PC-3 (cell line): ENCODE results near the gene FAM200B. TPM values are rescaled to one million over a fixed set of nuclear protein-coding genes. Genes with fewer than 3 reads are reported as not detected.
A peak's percentile ranks its signal among the peaks of the same experiment; 100 is the strongest.

Source experiments
- ATAC-seq: fragments of 200-7000 bp; cut with Tn5 transposase; 2 replicates; pipeline ENCODE4 v1.9.1; 2020; ENCODE audit warnings: mild to moderate bottlenecking, moderate library complexity
- BruUV-seq: library from RNA; stranded (reverse); fragments of 400-500 nt; replicated peaks from 2 replicates; lab custom pipeline; 2021; lab: Mats Ljungman, UMichigan
- CTCF ChIA-PET: fragments of 300-600 bp; sonication (Branson Sonifier 250); formaldehyde crosslinking; loops from one replicate; lab custom pipeline; 2022; ENCODE audit warnings: antibody characterized with exemption; lab: Charles Lee
- POLR2A ChIA-PET: fragments of 300-600 bp; sonication (Branson Sonifier 250); formaldehyde crosslinking; loops from one replicate; lab custom pipeline; 2022; ENCODE audit warnings: antibody characterized with exemption; ENCODE audit not compliant: unreplicated experiment; lab: Charles Lee
- DNase-seq: peaks from one replicate; pipeline ENCODE4 v3.0.0-alpha.2; 2015
- H2AFZ ChIP-seq: fragments of 300-600 bp; sonication (generic); 2 replicates; pipeline ENCODE4 v1.6.0; 2016; ENCODE audit warnings: antibody characterized with exemption, low read length
- H3F3A ChIP-seq: fragments of 300-600 bp; sonication (generic); one replicate; pipeline ENCODE4 v1.6.0; 2017; ENCODE audit warnings: antibody characterized with exemption, low read length, control low read depth, mild to moderate bottlenecking; ENCODE audit not compliant: unreplicated experiment
- H3K27ac ChIP-seq: fragments of 300-600 bp; sonication (generic); 2 replicates; pipeline ENCODE4 v1.5.1; 2016; ENCODE audit warnings: mild to moderate bottlenecking, low read length
- H3K27me3 ChIP-seq: fragments of 300-600 bp; sonication (generic); 2 replicates; pipeline ENCODE4 v1.6.1; 2016; ENCODE audit warnings: low read length, mixed read lengths
- H3K36me3 ChIP-seq: fragments of 300-600 bp; sonication (generic); 2 replicates; pipeline ENCODE4 v1.6.1; 2016; ENCODE audit warnings: low read depth, mixed run types, low read length, mixed read lengths
- H3K4me1 ChIP-seq: fragments of 300-600 bp; sonication (generic); 2 replicates; pipeline ENCODE4 v1.5.1; 2016; ENCODE audit warnings: low read length; ENCODE audit not compliant: insufficient read depth
- H3K4me2 ChIP-seq: fragments of 300-600 bp; sonication (generic); 2 replicates; pipeline ENCODE4 v1.6.0; 2016; ENCODE audit warnings: low read length
- H3K4me3 ChIP-seq: fragments of 300-600 bp; sonication (generic); 2 replicates; pipeline ENCODE4 v1.5.1; 2016; ENCODE audit warnings: mild to moderate bottlenecking, low read length, mixed read lengths
- H3K79me2 ChIP-seq: fragments of 300-600 bp; sonication (generic); 2 replicates; pipeline ENCODE4 v1.6.1; 2017; ENCODE audit warnings: low read length, mixed read lengths
- H3K9ac ChIP-seq: fragments of 300-600 bp; sonication (generic); 2 replicates; pipeline ENCODE4 v1.6.0; 2016; ENCODE audit warnings: mild to moderate bottlenecking, low read length
- H3K9me2 ChIP-seq: fragments of 300-600 bp; sonication (generic); replicated peaks from 2 replicates; pipeline ENCODE4 v1.6.1; 2016; ENCODE audit warnings: mixed run types, low read length, mixed read lengths
- H3K9me3 ChIP-seq: fragments of 300-600 bp; sonication (generic); 2 replicates; pipeline ENCODE4 v1.6.1; 2016; ENCODE audit warnings: low read length, mixed read lengths
- H4K20me1 ChIP-seq: fragments of 300-600 bp; sonication (generic); 2 replicates; pipeline ENCODE4 v1.6.1; 2016; ENCODE audit warnings: low read length, mixed read lengths
- CTCF ChIP-seq: fragments of 300-600 bp; sonication (generic); conservative IDR thresholded peaks from 2 replicates; pipeline ENCODE4 v1.5.1; 2017; ENCODE audit warnings: antibody characterized with exemption, low read depth, mild to moderate bottlenecking, low read length
- EZH2 ChIP-seq: fragments of 300-600 bp; sonication (generic); IDR thresholded peaks from one replicate; pipeline ENCODE4 v1.6.1; 2017; ENCODE audit warnings: antibody characterized with exemption, mild to moderate bottlenecking, low read length; ENCODE audit not compliant: unreplicated experiment
- EZH2phosphoT487 ChIP-seq: fragments of 300-600 bp; sonication (generic); IDR thresholded peaks from 2 replicates; pipeline ENCODE4 v1.6.1; 2018; ENCODE audit warnings: mild to moderate bottlenecking, antibody characterized with exemption, low read length, borderline replicate concordance
- intact Hi-C: fragments of 100-400 bp; cut with micrococcal nuclease; formaldehyde crosslinking; loops from 2 replicates; pipeline ENCODE4 v1.9.0; 2023
- total RNA-seq: library from RNA; depleted of rRNA; stranded (reverse); fragments of >200 nt; gene quantifications from 2 replicates; pipeline ENCODE4 v1.2.3, GENCODE V29; 2014

The FAM200B gene
- total RNA-seq, 1 experiment from 2014 or later = 20.1 TPM

GRCh38 chr4:15677507-15677988, 4.1 kb upstream of the FAM200B start:
- BruUV-seq = no TSS peak
- Histone ChIP-seq H3K27ac (peak overlapping the region; percentile 60), H2AFZ (no peak overlapping the region), H3K9ac (no peak overlapping the region), H3K4me3 (peak overlapping the region; percentile 45), H3K9me3 (no peaks in the 10 kb centered on the region), H3K27me3 (no peaks in the 10 kb centered on the region), H3K9me2 (no peaks in the 10 kb centered on the region), H4K20me1 (no peaks in the 10 kb centered on the region), H3K36me3 (no peaks in the 10 kb centered on the region), H3K79me2 (peaks cover 94% of the 10 kb centered on the region), H3K4me2 (peak overlapping the region; percentile 98), H3K4me1 (peaks cover 34% of the 10 kb centered on the region), H3F3A (no peaks in the 10 kb centered on the region)
- peak; percentile 18 for ATAC-seq
- intact Hi-C loops = no loop called here
- no peak for TF ChIP-seq EZH2
- no peak for TF ChIP-seq EZH2phosphoT487
- no peak for TF ChIP-seq CTCF
- POLR2A ChIA-PET = no interaction called here
- CTCF ChIA-PET = no interaction called here
- DNase-seq = peak; percentile 94

- no peak for TF ChIP-seq EZH2phosphoT487
- TF ChIP-seq CTCF = no peak
- no peak for TF ChIP-seq EZH2
- no peak for ATAC-seq
- peak overlapping the region; percentile 96 for H3K9ac ChIP-seq
- H3K9me2 ChIP-seq = no peaks in the 10 kb centered on the region
- peaks cover 93% of the 10 kb centered on the region for H3K79me2 ChIP-seq
- no TSS peak for BruUV-seq
- peak overlapping the region; percentile 78 for H2AFZ ChIP-seq
- DNase-seq = no peak
- no peaks in the 10 kb centered on the region for H3K27me3 ChIP-seq
- intact Hi-C loops = loop anchor here (1.0 to 2.0 kb wide), 2 partner anchors 16 to 27 kb away; no protein-coding TSS in a partner anchor
- H3K4me1 ChIP-seq = peaks cover 53% of the 10 kb centered on the region
- H3K9me3 ChIP-seq = no peaks in the 10 kb centered on the region
- peak overlapping the region; percentile 98 for H3K4me3 ChIP-seq
- no peaks in the 10 kb centered on the region for H4K20me1 ChIP-seq
- peak overlapping the region; percentile 98 for H3K4me2 ChIP-seq
- peaks cover 10% of the 10 kb centered on the region; the same call in 1 of the 2 replicates for H3K36me3 ChIP-seq
- ChIA-PET POLR2A (no interaction called here), CTCF (no interaction called here)
- H3F3A ChIP-seq = no peaks in the 10 kb centered on the region
- peak overlapping the region; percentile 85 for H3K27ac ChIP-seq
Measured at GRCh38 chr4:15681067-15681371, 608 bp upstream of the FAM200B start.
